Liver (tissue), 9 donors: ENCODE measurements around the gene CDK5RAP3. TPM values are rescaled to one million over a fixed set of nuclear protein-coding genes. Genes with fewer than 3 reads are reported as not detected.
A peak's percentile ranks its signal among the peaks of the same experiment; 100 is the strongest.

Experiments used
- DNase-seq: peaks from one replicate; pipeline ENCODE4 v3.0.0-alpha.2; 2017; ENCODE audit warnings: low spot score
- H3K27ac ChIP-seq, 2 donors: one replicate each; pipeline ENCODE4 v1.7.0; 2013; ENCODE audit warnings: inconsistent platforms in 2 of 2, low read length in 2 of 2, control low read depth in 1 of 2, low read depth in 1 of 2, mild to moderate bottlenecking in 1 of 2
- H3K27me3 ChIP-seq, 4 donors: one replicate each; pipeline versions ENCODE4 v1.6.1 to v1.7.0; 2013; ENCODE audit warnings: low read length in 3 of 4, inconsistent platforms in 1 of 4, mild to moderate bottlenecking in 1 of 4, moderate library complexity in 1 of 4; ENCODE audit not compliant: control insufficient read depth in 4 of 4, insufficient read depth in 4 of 4
- H3K36me3 ChIP-seq, 4 donors: one replicate each; pipeline versions ENCODE4 v1.6.1 to v1.7.0; 2013; ENCODE audit warnings: low read length in 3 of 4, mild to moderate bottlenecking in 3 of 4, low read depth in 1 of 4, moderate library complexity in 1 of 4; ENCODE audit not compliant: control insufficient read depth in 4 of 4, insufficient read depth in 3 of 4
- H3K4me1 ChIP-seq, 4 donors: one replicate each; pipeline versions ENCODE4 v1.6.1 to v1.7.0; 2013; ENCODE audit warnings: low read length in 3 of 4, mild to moderate bottlenecking in 3 of 4, moderate library complexity in 1 of 4; ENCODE audit not compliant: control insufficient read depth in 4 of 4, insufficient read depth in 4 of 4
- H3K4me3 ChIP-seq, 3 donors: one replicate each; pipeline versions ENCODE4 v1.6.1 to v1.7.0; 2013; ENCODE audit warnings: low read length in 3 of 3, control low read depth in 1 of 3, low read depth in 1 of 3, mild to moderate bottlenecking in 1 of 3
- H3K9ac ChIP-seq, 2 donors: one replicate each; pipeline ENCODE4 v1.7.0; 2013; ENCODE audit warnings: low read length in 2 of 2, mild to moderate bottlenecking in 2 of 2, moderate library complexity in 2 of 2, control low read depth in 1 of 2, low read depth in 1 of 2
- H3K9me3 ChIP-seq, 4 donors: one replicate each; pipeline versions ENCODE4 v1.6.1 to v1.7.0; 2013; ENCODE audit warnings: low read length in 3 of 4; ENCODE audit not compliant: control insufficient read depth in 4 of 4
- EGR1 ChIP-seq, 2 donors: IDR thresholded peaks; 2 replicates each; pipeline ENCODE4 v1.6.1; 2016 to 2018; ENCODE audit warnings: antibody characterized with exemption in 2 of 2, low read depth in 2 of 2
- FOXA1 ChIP-seq: IDR thresholded peaks from 2 replicates; pipeline ENCODE4 v1.6.1; 2016; ENCODE audit warnings: antibody characterized with exemption
- FOXA2 ChIP-seq: IDR thresholded peaks from 2 replicates; pipeline ENCODE4 v1.6.1; 2016; ENCODE audit warnings: antibody characterized with exemption
- GABPA ChIP-seq, 2 donors: IDR thresholded peaks in 1 of 2; conservative IDR thresholded peaks in 1 of 2; 2 replicates each; pipeline ENCODE4 v1.6.1; 2016; ENCODE audit warnings: antibody characterized with exemption in 2 of 2, mild to moderate bottlenecking in 1 of 2, moderate library complexity in 1 of 2
- HNF4A ChIP-seq, 2 donors: conservative IDR thresholded peaks; 2 replicates each; pipeline ENCODE4 v1.6.1; 2016; ENCODE audit warnings: antibody characterized with exemption in 2 of 2, mild to moderate bottlenecking in 2 of 2
- HNF4G ChIP-seq: IDR thresholded peaks from 2 replicates; pipeline ENCODE4 v1.6.1; 2016; ENCODE audit warnings: antibody characterized with exemption
- JUND ChIP-seq, 2 donors: IDR thresholded peaks; 2 replicates each; pipeline ENCODE4 v1.6.1; 2016; ENCODE audit warnings: antibody characterized with exemption in 2 of 2
- RAD21 ChIP-seq, 2 donors: IDR thresholded peaks; 2 replicates each; pipeline ENCODE4 v1.6.1; 2016; ENCODE audit warnings: antibody characterized with exemption in 2 of 2, mild to moderate bottlenecking in 2 of 2
- REST ChIP-seq: IDR thresholded peaks from 2 replicates; pipeline ENCODE4 v1.6.1; 2016; ENCODE audit warnings: antibody characterized with exemption, mild to moderate bottlenecking
- RXRA ChIP-seq, 2 donors: IDR thresholded peaks; 2 replicates each; pipeline ENCODE4 v1.6.1; 2017 to 2018; ENCODE audit warnings: antibody characterized with exemption in 2 of 2, mild to moderate bottlenecking in 1 of 2
- SP1 ChIP-seq: IDR thresholded peaks from 2 replicates; pipeline ENCODE4 v1.6.1; 2018; ENCODE audit warnings: antibody characterized with exemption, mild to moderate bottlenecking
- TAF1 ChIP-seq: conservative IDR thresholded peaks from 2 replicates; pipeline ENCODE4 v1.6.1; 2016; ENCODE audit warnings: antibody characterized with exemption, mild to moderate bottlenecking
- WGBS: extraction: QIAGEN DNeasy Blood & Tissue Kit; methylation state at CpG from one replicate; pipeline ENCODE4 v1.1.7; 2013; 5-methylcytosine and 5-hydroxymethylcytosine counted together
- polyA plus RNA-seq, 2 donors: library from polyadenylated mRNA; stranded (reverse) in 1 of 2; unstranded in 1 of 2; fragments of 200-250 nt in 1 of 2; fragments of >200 nt in 1 of 2; fragmentation: Nextera tagmentation in 1 of 2; extraction: Ambion mirVana in 1 of 2; gene quantifications; one replicate each; pipeline versions ENCODE4 v1.2.1 to v1.2.3, GENCODE V29; 2013 to 2015
- total RNA-seq, 2 donors: library from RNA; depleted of rRNA; stranded (reverse); fragments of >200 nt; gene quantifications; one replicate each; pipeline ENCODE4 v1.2.3, GENCODE V29; 2014
- TF ChIP-seq, protein P1 (sequence below): IDR thresholded peaks from 2 replicates; pipeline ENCODE4 v1.6.1; 2016; ENCODE audit warnings: antibody characterized with exemption
- TF ChIP-seq, protein P2 (sequence below): IDR thresholded peaks from 2 replicates; pipeline ENCODE4 v1.6.1; 2016; ENCODE audit warnings: antibody characterized with exemption
- TF ChIP-seq, protein P3 (sequence below): fragments of 150-350 bp; IDR thresholded peaks from 2 replicates; pipeline ENCODE4 v1.5.1; 2017; ENCODE audit warnings: improper control_type of control experiment, low read depth, low read length; ENCODE audit not compliant: missing input control
- donor health status: healthy.
- donor health status: healthy.
- donor health status: healthy.
- donor health status: healthy.
- donor health status: healthy.

The CDK5RAP3 gene
- total and polyA plus RNA-seq, 4 donors = 44.6 to 120 (median 74.7) TPM

GRCh38 chr17:47935961-47936360 is 35.0 kb upstream of the CDK5RAP3 start:
- no peak overlapping the region for H3K27ac ChIP-seq
- no peaks in the 10 kb centered on the region for H3K9me3 ChIP-seq
- no peak overlapping the region for H3K4me3 ChIP-seq
- H3K9ac ChIP-seq = no peak overlapping the region
- H3K4me1 ChIP-seq = peaks cover 0 to 8% (median 1%) of the 10 kb centered on the region in 4 donors
- H3K27me3 ChIP-seq = no peaks in the 10 kb centered on the region
- TF ChIP-seq, protein P1, sequence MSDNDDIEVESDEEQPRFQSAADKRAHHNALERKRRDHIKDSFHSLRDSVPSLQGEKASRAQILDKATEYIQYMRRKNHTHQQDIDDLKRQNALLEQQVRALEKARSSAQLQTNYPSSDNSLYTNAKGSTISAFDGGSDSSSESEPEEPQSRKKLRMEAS = no peak
- TF ChIP-seq JUND (IDR thresholded peaks at IDR 0.05) (no peak), FOXA2 (no peak), REST (no peak), RXRA (IDR thresholded peaks at IDR 0.05) (no peak)
- H3K36me3 ChIP-seq = peaks cover 0 to 1% (median 0%) of the 10 kb centered on the region in 4 donors
- peak; percentile 77 for DNase-seq
- 91% methylated on average over 5 of the region's 5 CpGs for WGBS

DNA sequence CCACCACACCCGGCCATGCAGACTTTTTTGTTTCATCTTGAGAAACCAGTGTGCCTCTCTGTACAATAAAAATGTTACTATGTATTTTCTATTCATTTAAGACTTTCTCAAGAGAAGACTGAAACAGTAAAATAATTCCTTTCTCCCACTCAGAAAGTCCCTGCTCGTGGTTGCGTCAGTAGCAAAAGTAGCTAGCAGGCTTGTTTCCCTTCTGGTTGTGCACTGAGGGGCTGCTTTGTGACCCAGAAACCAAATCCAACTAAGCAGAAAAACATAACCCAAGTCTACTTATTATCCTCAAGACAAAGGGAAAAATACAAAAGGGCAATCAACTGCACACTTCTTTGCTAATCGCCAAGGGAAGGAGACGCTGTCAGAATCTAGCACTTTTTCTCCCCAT is 33.0 kb upstream of the CDK5RAP3 start:
- H3K9me3 ChIP-seq = no peaks in the 10 kb centered on the region
- H3K9ac ChIP-seq = no peak overlapping the region
- peaks cover 0 to 18% (median 7%) of the 10 kb centered on the region in 4 donors for H3K4me1 ChIP-seq
- TF ChIP-seq, protein P2, sequence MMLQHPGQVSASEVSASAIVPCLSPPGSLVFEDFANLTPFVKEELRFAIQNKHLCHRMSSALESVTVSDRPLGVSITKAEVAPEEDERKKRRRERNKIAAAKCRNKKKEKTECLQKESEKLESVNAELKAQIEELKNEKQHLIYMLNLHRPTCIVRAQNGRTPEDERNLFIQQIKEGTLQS = no peak
- TF ChIP-seq, protein P1 = no peak
- TF ChIP-seq JUND (IDR thresholded peaks at IDR 0.05) (no peak), TAF1 (no peak), FOXA2 (no peak), SP1 (no peak), HNF4G (no peak), RXRA (IDR thresholded peaks at IDR 0.05) (no peak)
- DNase-seq = no peak
- no peak overlapping the region for H3K27ac ChIP-seq
- H3K36me3 ChIP-seq = peaks cover 0 to 1% (median 0%) of the 10 kb centered on the region in 4 donors
- no peaks in the 10 kb centered on the region for H3K27me3 ChIP-seq
- WGBS = 90% methylated on average over 5 of the region's 5 CpGs
- H3K4me3 ChIP-seq = no peak overlapping the region

DNA sequence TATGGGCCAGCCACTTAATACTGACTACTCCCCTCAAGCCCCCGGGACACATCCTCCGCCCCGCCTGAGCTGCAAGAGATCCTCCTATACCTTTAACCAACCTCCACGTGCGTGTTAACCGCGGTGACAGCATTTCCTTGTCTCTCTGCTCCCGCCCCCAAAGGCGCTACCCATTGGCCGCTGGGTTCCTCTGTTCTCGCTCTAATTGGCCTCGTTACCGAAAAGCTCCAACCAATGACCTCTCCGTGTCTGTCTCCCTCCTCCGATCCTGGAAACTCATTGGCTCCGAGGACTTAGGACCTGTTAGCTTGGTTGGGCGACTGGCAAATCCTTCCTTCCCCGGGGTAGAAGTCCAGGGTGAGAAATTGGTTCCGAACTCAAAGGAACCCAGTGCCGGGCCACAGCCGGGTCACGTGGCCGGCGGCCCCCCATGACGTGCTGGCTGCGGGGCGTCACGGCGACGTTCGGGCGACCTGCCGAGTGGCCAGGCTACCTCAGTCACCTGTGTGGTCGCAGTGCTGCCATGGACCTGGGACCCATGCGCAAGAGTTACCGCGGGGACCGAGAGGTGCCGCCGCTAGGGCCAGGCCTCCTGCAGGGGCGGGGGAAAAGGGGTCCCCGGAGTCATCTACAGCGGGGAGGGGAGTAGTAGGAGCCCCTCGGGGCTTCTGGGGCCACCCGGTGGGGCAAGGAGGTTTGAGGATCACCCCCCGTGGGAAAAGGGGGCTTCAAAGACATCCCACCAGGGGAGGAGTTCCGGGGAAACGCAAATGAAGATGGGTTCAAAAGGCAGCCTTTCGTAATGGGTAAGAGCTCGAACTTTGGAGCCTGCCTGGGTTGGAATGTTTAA is 29.4 kb upstream of the CDK5RAP3 start, which contains the start of gene PNPO:
PNPO (plus strand) TSS at position 326 of the 850 bp plus-strand sequence; CDS start at position 431, 105 bp downstream.
- peak within 1 kb of the TSS; percentile 96 to 99 for H3K27ac ChIP-seq
- DNase-seq = peak; percentile 89
- peaks cover 0 to 7% (median 4%) of the 10 kb centered on the region in 4 donors for H3K36me3 ChIP-seq
- H3K27me3 ChIP-seq = no peaks in the 10 kb centered on the region
- no peaks in the 10 kb centered on the region for H3K9me3 ChIP-seq
- H3K4me1 ChIP-seq = peaks cover 7 to 54% (median 42%) of the 10 kb centered on the region in 4 donors
- H3K4me3 ChIP-seq = peak within 1 kb of the TSS; percentile 66 to 83 (median 82)
- H3K9ac ChIP-seq = peak within 1 kb of the TSS; percentile 79 to 96
- WGBS = under 1% methylated on average over 50 of the region's 50 CpGs
- TF ChIP-seq EGR1 (IDR thresholded peaks at IDR 0.05; ENCODE audit: low read depth in 2 of 2) (no peak), TAF1 (peak; percentile 50), HNF4G (peak; percentile 85), GABPA (IDR thresholded peaks at IDR 0.05 in 1 of 2, conservative IDR thresholded peaks at IDR 0.05 in 1 of 2) (peak in 1 of 2 donors; percentile 75), FOXA2 (no peak), HNF4A (conservative IDR thresholded peaks at IDR 0.05) (peak; percentile 80 to 87), FOXA1 (no peak), RAD21 (IDR thresholded peaks at IDR 0.05) (peak; percentile 6 to 27), SP1 (peak; percentile 99)
- TF ChIP-seq, protein P2 = peak; percentile 94
- TF ChIP-seq, protein P3, sequence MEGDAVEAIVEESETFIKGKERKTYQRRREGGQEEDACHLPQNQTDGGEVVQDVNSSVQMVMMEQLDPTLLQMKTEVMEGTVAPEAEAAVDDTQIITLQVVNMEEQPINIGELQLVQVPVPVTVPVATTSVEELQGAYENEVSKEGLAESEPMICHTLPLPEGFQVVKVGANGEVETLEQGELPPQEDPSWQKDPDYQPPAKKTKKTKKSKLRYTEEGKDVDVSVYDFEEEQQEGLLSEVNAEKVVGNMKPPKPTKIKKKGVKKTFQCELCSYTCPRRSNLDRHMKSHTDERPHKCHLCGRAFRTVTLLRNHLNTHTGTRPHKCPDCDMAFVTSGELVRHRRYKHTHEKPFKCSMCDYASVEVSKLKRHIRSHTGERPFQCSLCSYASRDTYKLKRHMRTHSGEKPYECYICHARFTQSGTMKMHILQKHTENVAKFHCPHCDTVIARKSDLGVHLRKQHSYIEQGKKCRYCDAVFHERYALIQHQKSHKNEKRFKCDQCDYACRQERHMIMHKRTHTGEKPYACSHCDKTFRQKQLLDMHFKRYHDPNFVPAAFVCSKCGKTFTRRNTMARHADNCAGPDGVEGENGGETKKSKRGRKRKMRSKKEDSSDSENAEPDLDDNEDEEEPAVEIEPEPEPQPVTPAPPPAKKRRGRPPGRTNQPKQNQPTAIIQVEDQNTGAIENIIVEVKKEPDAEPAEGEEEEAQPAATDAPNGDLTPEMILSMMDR = no peak
